MCF 10A (cell line): Measurements from ENCODE around the gene HAUS3. TPM values are rescaled to one million over a fixed set of nuclear protein-coding genes. Genes with fewer than 3 reads are reported as not detected.
A peak's percentile ranks its signal among the peaks of the same experiment; 100 is the strongest.

Experiments used
- BruUV-seq: library from RNA; stranded (reverse); fragments of 400-500 nt; replicated peaks from 2 replicates; lab custom pipeline; 2021; lab: Mats Ljungman, UMichigan
- CTCF ChIA-PET: fragments of 300-600 bp; sonication (Branson Sonifier 250); formaldehyde crosslinking; extraction: SDS; loops from one replicate; lab custom pipeline; 2021; ENCODE audit warnings: antibody characterized with exemption, inconsistent platforms; lab: Yijun Ruan, JAX
- POLR2A ChIA-PET: fragments of 300-600, 350-650 bp; sonication (Branson Sonifier 250); formaldehyde crosslinking; extraction: SDS; loops from one replicate; lab custom pipeline; 2020; ENCODE audit warnings: antibody characterized with exemption, inconsistent platforms; lab: Yijun Ruan, JAX
- DNase-seq: peaks from one replicate; pipeline ENCODE4 v3.0.0-alpha.2; 2018; ENCODE audit not compliant: unreplicated experiment
- H3K27ac Mint-ChIP-seq: one replicate; pipeline ENCODE4 v1.8.0; 2022; ENCODE audit warnings: mild to moderate bottlenecking, low read depth, mixed read lengths; ENCODE audit not compliant: unreplicated experiment
- H3K27me3 Mint-ChIP-seq: one replicate; pipeline ENCODE4 v1.8.0; 2022; ENCODE audit warnings: mixed read lengths; ENCODE audit not compliant: insufficient read depth, unreplicated experiment
- H3K36me3 Mint-ChIP-seq: one replicate; pipeline ENCODE4 v1.8.0; 2022; ENCODE audit warnings: mild to moderate bottlenecking, moderate library complexity, mixed read lengths; ENCODE audit not compliant: insufficient read depth, unreplicated experiment
- H3K4me1 Mint-ChIP-seq: one replicate; pipeline ENCODE4 v1.8.0; 2022; ENCODE audit warnings: mixed read lengths; ENCODE audit not compliant: insufficient read depth, unreplicated experiment
- H3K4me3 Mint-ChIP-seq: one replicate; pipeline ENCODE4 v1.8.0; 2022; ENCODE audit warnings: mild to moderate bottlenecking, moderate library complexity, mixed read lengths; ENCODE audit not compliant: unreplicated experiment
- H3K9me3 Mint-ChIP-seq: one replicate; pipeline ENCODE4 v1.8.0; 2022; ENCODE audit warnings: mixed read lengths; ENCODE audit not compliant: unreplicated experiment
- CTCF ChIP-seq: fragments of 200-600 bp; IDR thresholded peaks from one replicate; pipeline ENCODE4 v1.8.0; 2022; ENCODE audit warnings: antibody characterized with exemption, mild to moderate bottlenecking; ENCODE audit not compliant: unreplicated experiment
- intact Hi-C: fragments of 100-400 bp; cut with micrococcal nuclease; formaldehyde crosslinking; loops from 2 replicates; pipeline ENCODE4 v1.14.1; 2022
- total RNA-seq: library from RNA; stranded (reverse); gene quantifications from 2 replicates; pipeline ENCODE4 v1.2.3, GENCODE V29; 2022

Gene HAUS3
- total RNA-seq, 1 experiment from 2014 or later = 13.9 TPM

GRCh38 chr4:2284161-2284933 lies 42.4 kb upstream of the HAUS3 start:
- DNase-seq = no peak
- CTCF ChIA-PET = no interaction called here
- no peak overlapping the region for H3K27ac Mint-ChIP-seq
- no peaks in the 10 kb centered on the region for H3K4me1 Mint-ChIP-seq
- no peak overlapping the region for H3K4me3 Mint-ChIP-seq
- H3K36me3 Mint-ChIP-seq = no peaks in the 10 kb centered on the region
- no peaks in the 10 kb centered on the region for H3K27me3 Mint-ChIP-seq
- no peaks in the 10 kb centered on the region for H3K9me3 Mint-ChIP-seq
- TF ChIP-seq CTCF = no peak
- POLR2A ChIA-PET = no interaction called here
- intact Hi-C loops = loop anchor here (5.0 kb wide), 1 partner anchor 178 kb away; no protein-coding TSS in a partner anchor
- no TSS peak for BruUV-seq

GRCh38 chr4:2283199-2283711 lies 41.3 kb upstream of the HAUS3 start:
- intact Hi-C loops = loop anchor here (5.0 kb wide), 1 partner anchor 179 kb away; no protein-coding TSS in a partner anchor
- TF ChIP-seq CTCF = no peak
- no peak overlapping the region for H3K4me3 Mint-ChIP-seq
- H3K36me3 Mint-ChIP-seq = no peaks in the 10 kb centered on the region
- H3K4me1 Mint-ChIP-seq = no peaks in the 10 kb centered on the region
- ChIA-PET CTCF (no interaction called here), POLR2A (no interaction called here)
- H3K9me3 Mint-ChIP-seq = no peaks in the 10 kb centered on the region
- BruUV-seq = no TSS peak
- H3K27me3 Mint-ChIP-seq = no peaks in the 10 kb centered on the region
- DNase-seq = no peak
- no peak overlapping the region for H3K27ac Mint-ChIP-seq

GRCh38 chr4:2281575-2282343 lies 39.8 kb upstream of the HAUS3 start:
- Mint-ChIP-seq H3K27ac (no peak overlapping the region), H3K36me3 (peaks cover 6% of the 10 kb centered on the region), H3K9me3 (no peaks in the 10 kb centered on the region), H3K27me3 (no peaks in the 10 kb centered on the region), H3K4me3 (no peak overlapping the region), H3K4me1 (no peaks in the 10 kb centered on the region)
- peak; percentile 8 for TF ChIP-seq CTCF
- no TSS peak for BruUV-seq
- peak; percentile 47 for DNase-seq
- ChIA-PET CTCF (interaction anchor here (0.5 kb wide), 1 partner anchor 69 kb away, joined by 3 read pairs; no protein-coding TSS in a partner anchor), POLR2A (no interaction called here)
- intact Hi-C loops = loop anchor here (5.0 kb wide), 1 partner anchor 181 kb away; no protein-coding TSS in a partner anchor
